H7 (cell line): ENCODE results near the gene ITSN1. TPM values are rescaled to one million over a fixed set of nuclear protein-coding genes. Genes with fewer than 3 reads are reported as not detected.

Experiments
- DNase-seq: peaks from one replicate; pipeline ENCODE4 v3.0.0; 2012
- H3K27me3 ChIP-seq: 2 replicates; pipeline ENCODE4 v1.6.0; 2011; ENCODE audit warnings: mild to moderate bottlenecking, low read length; ENCODE audit not compliant: control insufficient read depth, insufficient read depth
- H3K36me3 ChIP-seq: replicated peaks from 2 replicates; pipeline ENCODE4 v1.5.1; 2011; ENCODE audit warnings: low read length; ENCODE audit not compliant: control insufficient read depth, insufficient read depth
- H3K4me3 ChIP-seq: 2 replicates; pipeline ENCODE4 v1.5.1; 2011; ENCODE audit warnings: low read depth, mild to moderate bottlenecking, control low read depth, low read length, moderate library complexity; ENCODE audit not compliant: insufficient read depth
- total RNA-seq: library from RNA; depleted of rRNA; stranded (reverse); fragments of >200 nt; shearing (Covaris generic); gene quantifications from 2 replicates; pipeline ENCODE4 v1.2.3, GENCODE V29; 2014

ITSN1 gene
- total RNA-seq, 1 experiment from 2014 or later: 44.3 TPM

- H3K27me3 ChIP-seq: no peaks in the 10 kb centered on the region
- peaks cover 4% of the 10 kb centered on the region for H3K36me3 ChIP-seq
- no peak for DNase-seq
- no peak overlapping the region for H3K4me3 ChIP-seq
Observed at GRCh38 chr21:33821503-33822322, 179.4 kb downstream of the ITSN1 start.

- peaks cover 2% of the 10 kb centered on the region for H3K36me3 ChIP-seq
- no peaks in the 10 kb centered on the region for H3K27me3 ChIP-seq
- H3K4me3 ChIP-seq: no peak overlapping the region
- no peak for DNase-seq
Observed at GRCh38 chr21:33824156-33824941, 182.0 kb downstream of the ITSN1 start.

GRCh38 chr21:33825419-33825818 is 183.1 kb downstream of the ITSN1 start:
- DNase-seq: no peak

DNA sequence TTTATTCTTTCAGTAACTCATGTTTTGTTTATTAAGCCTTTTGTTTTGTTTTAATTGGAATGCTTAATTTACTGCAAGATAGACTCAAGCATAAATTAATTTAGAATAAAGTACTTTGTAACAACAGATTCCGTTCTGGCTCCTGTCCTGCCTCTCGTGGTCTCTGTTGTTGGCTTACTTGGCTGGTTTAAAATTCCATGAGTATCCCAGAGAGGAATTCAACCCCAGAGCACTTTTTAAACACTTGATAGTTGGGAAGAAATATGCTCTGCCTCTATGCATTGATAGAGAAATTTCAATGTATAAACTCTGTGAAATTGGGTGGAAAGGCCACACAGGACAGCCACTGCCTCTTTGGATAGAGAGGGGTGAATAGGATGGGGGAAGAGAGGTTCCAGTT is 183.6 kb downstream of the ITSN1 start:
- Histone ChIP-seq H3K4me3 (no peak overlapping the region), H3K27me3 (no peaks in the 10 kb centered on the region), H3K36me3 (peaks cover 2% of the 10 kb centered on the region; the same call in 1 of the 2 replicates)
- DNase-seq: no peak

More at GRCh38 chr21:33825419-33825818, 183.1 kb downstream of the ITSN1 start:
- Histone ChIP-seq H3K4me3 (no peak overlapping the region), H3K27me3 (no peaks in the 10 kb centered on the region), H3K36me3 (peaks cover 2% of the 10 kb centered on the region; the same call in 1 of the 2 replicates)

DNA sequence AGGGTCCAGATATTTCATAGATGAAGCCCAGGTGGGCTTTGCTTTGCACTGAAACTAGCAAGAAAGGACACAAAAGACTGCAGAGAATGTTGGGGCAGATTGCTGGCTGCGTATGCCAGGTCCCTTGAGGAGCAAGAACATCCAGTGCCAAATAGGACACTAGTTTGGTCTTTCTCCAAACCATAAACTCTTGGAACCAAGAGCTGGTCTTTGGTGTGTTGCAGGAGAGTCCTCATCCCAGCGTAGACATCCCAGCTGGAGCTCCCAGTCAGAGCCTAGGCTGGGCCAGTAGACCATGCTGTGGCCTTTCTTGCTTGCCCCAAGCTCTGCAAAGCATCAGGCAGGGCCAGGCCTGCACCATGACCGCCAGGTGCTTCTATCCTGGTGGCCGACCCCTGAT is 185.8 kb downstream of the ITSN1 start:
- no peak for DNase-seq
- H3K36me3 ChIP-seq: peaks cover 2% of the 10 kb centered on the region

DNA sequence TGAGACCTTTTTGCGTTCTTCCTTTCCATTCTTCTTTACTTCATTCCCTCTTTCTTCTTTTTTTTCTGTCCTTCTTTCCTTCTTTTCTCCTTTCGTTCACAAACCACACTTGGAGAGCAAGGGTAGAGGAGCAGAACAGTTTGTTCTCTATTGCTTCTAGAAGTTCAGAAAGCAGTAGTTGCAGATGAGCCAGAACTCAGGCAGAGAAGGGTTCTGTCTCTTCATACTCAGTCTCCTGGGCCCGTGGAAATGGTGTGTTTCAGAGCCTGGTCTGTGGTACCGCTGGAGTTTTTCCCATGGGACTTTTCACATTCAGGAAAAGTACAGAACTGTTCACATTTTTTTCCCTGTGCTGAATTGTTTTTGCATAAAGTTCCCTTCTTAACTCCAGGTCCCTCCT is 186.3 kb downstream of the ITSN1 start:
- no peak for DNase-seq
- peaks cover 2% of the 10 kb centered on the region for H3K36me3 ChIP-seq
- H3K4me3 ChIP-seq: no peak overlapping the region
- H3K27me3 ChIP-seq: no peaks in the 10 kb centered on the region

More for the DNA sequence above, 185.8 kb downstream of the ITSN1 start:
- Histone ChIP-seq H3K27me3 (no peaks in the 10 kb centered on the region), H3K4me3 (no peak overlapping the region)

DNA sequence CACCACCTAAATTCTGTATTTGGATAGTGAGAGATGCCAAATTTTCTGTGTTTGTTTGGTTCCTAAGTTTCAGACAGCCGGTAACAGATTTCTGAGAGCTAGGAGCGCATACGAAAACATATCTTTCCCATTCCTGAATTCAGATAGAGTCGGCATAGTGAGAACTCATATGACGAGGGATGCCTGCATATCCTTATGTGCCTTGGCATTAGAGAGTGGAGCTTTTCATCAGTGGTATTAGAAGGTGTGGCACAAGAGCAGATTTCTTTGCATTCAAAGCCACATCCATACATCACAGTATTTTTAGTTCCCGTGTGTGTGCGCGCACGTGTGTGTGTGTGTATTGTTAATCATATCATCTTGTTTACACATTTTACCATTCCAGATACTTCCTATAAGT is 187.5 kb downstream of the ITSN1 start:
- no peak for DNase-seq
- Histone ChIP-seq H3K27me3 (no peaks in the 10 kb centered on the region), H3K4me3 (no peak overlapping the region), H3K36me3 (peaks cover 2% of the 10 kb centered on the region)

DNA sequence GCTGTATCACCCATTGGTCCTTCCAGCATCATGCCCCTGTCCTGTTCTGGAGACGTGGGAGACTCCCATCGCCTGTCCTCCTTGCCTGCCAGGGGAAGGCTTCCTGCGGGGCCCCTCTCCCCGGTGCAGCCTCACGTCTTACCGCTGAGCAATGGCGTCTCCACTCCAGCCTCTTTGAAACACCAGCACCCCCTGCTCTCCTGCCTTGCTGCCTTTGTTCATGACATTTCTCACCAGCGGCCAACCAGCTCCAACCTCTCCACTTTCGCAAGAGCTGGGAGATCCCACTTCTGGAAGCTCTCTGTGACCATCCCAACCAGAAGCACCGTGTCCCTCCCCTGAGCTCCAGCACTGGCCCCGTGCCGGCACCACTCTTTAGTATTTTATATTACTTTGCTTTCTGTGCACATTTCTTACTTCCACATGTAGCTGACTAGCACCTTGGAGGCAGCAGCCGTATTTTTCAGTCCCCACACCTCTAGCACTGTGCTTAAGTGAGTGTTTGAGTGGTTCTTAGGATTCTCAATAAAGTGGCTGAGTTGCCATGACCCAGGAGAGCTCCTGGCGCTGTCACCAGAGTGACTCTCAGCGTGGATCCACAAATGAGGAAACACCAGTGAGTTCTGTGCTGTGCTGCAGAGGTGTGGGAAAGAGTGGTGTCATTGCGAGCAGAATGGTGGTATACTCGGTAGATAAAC is 189.8 kb downstream of the ITSN1 start:
- Histone ChIP-seq H3K36me3 (peaks cover 5% of the 10 kb centered on the region), H3K4me3 (no peak overlapping the region), H3K27me3 (no peaks in the 10 kb centered on the region)
- no peak for DNase-seq

DNA sequence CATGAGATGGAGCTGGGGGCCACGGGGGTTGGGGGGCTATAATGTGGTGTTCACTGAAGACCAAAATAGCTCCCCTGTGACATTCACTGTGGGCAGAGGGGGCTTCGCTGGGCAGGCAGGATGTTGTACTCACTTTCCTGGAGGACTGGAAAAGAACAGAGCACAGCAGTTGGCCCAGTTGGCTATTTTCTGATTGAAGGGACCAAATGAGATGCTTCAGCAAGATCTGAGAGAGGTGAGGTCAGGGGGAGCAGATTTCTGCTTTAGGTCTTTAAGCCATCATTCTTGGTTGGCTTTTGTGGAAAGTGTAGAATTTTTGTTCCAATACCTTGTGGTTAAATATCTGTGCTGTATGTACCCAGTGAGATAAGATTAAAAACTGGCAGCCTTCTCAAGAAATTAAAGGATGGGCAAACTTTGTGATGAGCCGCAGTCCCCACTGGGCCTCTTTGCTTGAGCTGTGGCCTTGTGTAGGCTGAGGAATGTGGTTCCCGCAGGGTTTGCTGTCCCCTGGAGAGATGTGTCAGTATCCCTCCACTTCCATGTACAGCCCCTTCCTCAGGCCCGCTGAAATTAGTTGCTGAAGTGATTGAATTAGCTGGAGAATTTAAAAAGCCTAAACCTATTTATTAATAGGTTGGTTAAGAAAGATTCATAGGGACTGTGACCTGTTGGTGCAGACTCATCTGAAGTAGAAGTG is 192.7 kb downstream of the ITSN1 start:
- DNase-seq: no peak
- no peak overlapping the region for H3K4me3 ChIP-seq
- no peaks in the 10 kb centered on the region for H3K27me3 ChIP-seq
- H3K36me3 ChIP-seq: peaks cover 4% of the 10 kb centered on the region

DNA sequence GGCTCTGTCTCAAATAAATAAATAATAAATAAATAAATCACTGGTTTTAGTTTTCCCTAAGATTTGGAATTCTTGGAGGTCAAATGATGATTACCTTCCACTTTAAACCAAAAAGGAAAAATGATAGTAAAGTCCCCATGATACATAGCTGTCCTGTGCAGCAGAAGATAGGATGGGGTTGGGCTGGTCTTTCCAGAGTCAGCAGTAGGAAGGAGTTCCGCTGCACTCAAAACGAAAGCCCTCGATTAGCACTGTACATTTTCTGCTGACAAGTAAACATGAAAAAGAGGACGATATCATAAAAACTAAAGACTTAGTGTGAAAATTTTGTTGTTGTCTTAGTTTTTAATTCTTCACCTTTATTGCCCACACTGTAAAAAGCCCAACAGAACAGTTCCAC is 193.6 kb downstream of the ITSN1 start:
- Histone ChIP-seq H3K27me3 (no peaks in the 10 kb centered on the region), H3K4me3 (no peak overlapping the region), H3K36me3 (peaks cover 4% of the 10 kb centered on the region)
- DNase-seq: no peak

GRCh38 chr21:33836408-33836807 is 194.1 kb downstream of the ITSN1 start:
- Histone ChIP-seq H3K27me3 (no peaks in the 10 kb centered on the region), H3K4me3 (no peak overlapping the region), H3K36me3 (peaks cover 4% of the 10 kb centered on the region)
- no peak for DNase-seq

DNA sequence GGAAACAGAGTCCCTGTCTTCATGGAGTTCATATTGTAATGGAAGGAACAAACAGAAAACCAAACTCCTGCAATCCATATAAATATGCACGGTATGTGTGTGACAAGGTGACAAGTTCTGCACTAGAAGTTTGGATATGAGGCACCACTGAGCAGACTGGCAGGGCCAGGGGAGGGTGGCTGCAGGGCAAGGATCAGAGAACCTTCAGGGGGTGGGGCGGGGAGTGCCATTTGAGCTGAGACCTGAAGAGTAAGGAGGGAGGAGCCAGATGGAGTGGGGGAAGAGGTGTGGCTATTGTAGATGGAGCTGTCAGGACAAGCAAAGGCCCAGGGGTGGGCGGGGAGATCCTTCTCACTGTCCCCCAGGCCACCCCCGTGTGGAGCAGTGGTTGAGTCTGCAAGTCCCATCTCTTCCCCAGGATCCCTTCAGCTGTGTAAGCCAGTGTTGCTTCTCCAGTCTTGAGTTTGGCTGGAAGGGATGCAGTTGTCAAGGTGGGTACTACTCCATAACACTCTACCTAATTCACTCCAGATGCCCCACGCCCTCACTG is 196.9 kb downstream of the ITSN1 start:
- DNase-seq: peak; percentile 74
- Histone ChIP-seq H3K27me3 (no peaks in the 10 kb centered on the region), H3K36me3 (peaks cover 4% of the 10 kb centered on the region), H3K4me3 (no peak overlapping the region)

DNA sequence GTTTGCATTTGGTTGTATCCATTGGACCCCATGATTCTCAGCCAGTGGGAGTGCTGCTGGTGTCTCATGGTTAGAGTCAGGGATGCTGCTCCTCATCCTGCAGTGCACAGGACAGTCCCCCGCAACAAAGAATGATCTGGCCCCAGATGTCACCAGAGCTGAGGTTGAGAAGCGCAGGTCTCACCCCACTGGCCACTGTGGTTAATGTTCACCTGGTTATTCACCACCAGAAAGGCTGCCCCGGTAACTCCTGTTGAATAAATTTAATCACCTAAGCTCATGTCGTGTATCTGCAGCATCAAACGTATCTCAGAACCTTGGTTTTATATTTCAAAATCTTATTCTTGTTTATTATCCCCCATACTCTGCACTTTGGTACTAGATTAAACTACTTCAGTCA is 197.5 kb downstream of the ITSN1 start:
- Histone ChIP-seq H3K4me3 (no peak overlapping the region), H3K27me3 (no peaks in the 10 kb centered on the region), H3K36me3 (peaks cover 4% of the 10 kb centered on the region)
- DNase-seq: no peak

DNA sequence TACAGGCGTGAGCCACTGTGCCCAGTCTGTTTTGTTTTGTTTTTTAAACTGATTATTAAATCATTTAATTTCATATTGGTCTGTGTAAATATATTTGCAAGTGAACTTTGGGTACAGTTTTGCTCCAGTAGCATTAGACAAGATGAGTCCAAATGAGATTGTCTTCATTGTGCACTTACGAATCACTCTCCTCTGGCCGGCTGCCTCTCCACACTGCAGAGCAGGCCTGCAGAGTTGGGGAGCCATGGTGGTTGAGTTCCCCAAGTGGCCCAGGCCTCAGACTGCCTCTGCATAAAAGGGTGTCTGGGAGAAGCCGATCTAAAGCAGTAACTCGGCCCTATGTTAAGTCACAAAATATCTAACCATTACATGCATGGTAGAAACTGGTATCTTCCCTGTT is 198.5 kb downstream of the ITSN1 start:
- H3K4me3 ChIP-seq: no peak overlapping the region
- peaks cover 4% of the 10 kb centered on the region for H3K36me3 ChIP-seq
- no peak for DNase-seq
- H3K27me3 ChIP-seq: no peaks in the 10 kb centered on the region
